GM12892 (cell line): Measurements from ENCODE around the gene URB2.

Experiments
- POLR2A ChIP-seq: IDR thresholded peaks from 2 replicates; pipeline ENCODE4 v1.6.1; 2011; ENCODE audit warnings: low read depth, low read length, control low read depth
- POLR2AphosphoS5 ChIP-seq: IDR thresholded peaks from 2 replicates; pipeline ENCODE4 v1.6.1; 2011; ENCODE audit warnings: low read depth, low read length, control low read depth
- TAF1 ChIP-seq: IDR thresholded peaks from 2 replicates; pipeline ENCODE4 v1.6.1; 2011; ENCODE audit warnings: low read depth, mild to moderate bottlenecking, control low read depth, low read length, borderline replicate concordance

DNA sequence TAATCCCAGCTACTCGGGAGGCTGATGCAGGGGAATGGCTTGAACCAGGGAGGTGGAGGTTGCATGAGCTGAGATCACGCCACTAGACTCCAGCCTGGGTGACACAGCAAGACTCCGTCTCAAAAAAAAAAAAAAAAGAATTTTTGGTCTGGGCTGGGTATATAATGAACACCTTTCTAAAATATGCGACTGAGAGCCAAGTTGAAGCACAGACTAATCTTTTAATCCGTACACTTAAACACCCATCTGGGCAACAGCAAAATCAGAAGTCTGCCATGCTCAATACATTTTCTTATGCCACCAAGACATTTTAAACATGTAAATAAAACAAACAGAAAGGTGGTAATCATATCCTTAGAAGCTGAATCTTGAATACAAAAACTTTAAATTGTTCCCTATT, 35.9 kb upstream of the URB2 start:
- TF ChIP-seq POLR2A (no peak), POLR2AphosphoS5 (no peak), TAF1 (no peak)
